Transverse colon (tissue), 3 donors: ENCODE measurements around the gene PTPRG.

Experiments
- EP300 ChIP-seq: sonication (generic); formaldehyde crosslinking; IDR thresholded peaks from one replicate; pipeline ENCODE4 v1.6.1; 2017; ENCODE audit warnings: antibody characterized with exemption, low read depth
- POLR2A ChIP-seq: fragments of 450-650 bp; IDR thresholded peaks from one replicate; pipeline ENCODE4 v1.6.1; 2016; ENCODE audit warnings: antibody characterized with exemption, mild to moderate bottlenecking, moderate library complexity
- TF ChIP-seq, protein P1 (sequence below), 5 experiments: fragments of 200-600 bp in 3 of 5; fragments of 450-650 bp in 2 of 5; sonication (generic) in 3 of 5; IDR thresholded peaks; 1 replicate in 2 of 5; 2 replicates in 3 of 5; pipeline ENCODE4 v1.5.1; 2016 to 2017; ENCODE audit warnings: antibody characterized with exemption in 5 of 5, inconsistent platforms in 3 of 5, mild to moderate bottlenecking in 2 of 5, moderate library complexity in 1 of 5

DNA sequence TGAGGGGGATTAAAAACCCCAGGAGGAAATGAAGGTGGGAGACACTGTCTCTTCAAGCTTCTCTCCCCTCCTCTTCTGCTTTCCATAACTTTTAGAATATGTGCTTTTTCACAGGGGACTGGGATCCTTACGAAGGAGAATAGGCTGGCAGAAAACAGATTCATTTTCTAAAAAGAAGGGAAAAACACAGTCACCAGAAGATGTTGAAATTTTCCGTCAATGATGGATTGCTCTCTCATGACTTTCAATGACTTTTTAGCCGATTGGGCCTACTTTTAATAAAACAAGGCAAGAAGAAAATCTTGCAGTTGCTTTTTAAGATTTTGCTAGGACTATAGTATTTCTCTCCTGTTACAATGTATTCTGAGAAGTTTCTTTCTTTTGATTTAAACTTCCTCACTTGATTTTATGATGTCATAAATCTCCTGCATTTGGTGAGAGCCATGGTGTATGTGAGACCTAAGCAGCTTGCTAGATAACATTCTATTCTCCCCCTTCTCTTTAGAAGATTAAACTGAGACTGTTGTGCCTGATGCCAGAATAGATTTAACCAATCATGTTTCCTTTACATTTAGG, 570.7 kb downstream of the PTPRG start:
- TF ChIP-seq, protein P1, sequence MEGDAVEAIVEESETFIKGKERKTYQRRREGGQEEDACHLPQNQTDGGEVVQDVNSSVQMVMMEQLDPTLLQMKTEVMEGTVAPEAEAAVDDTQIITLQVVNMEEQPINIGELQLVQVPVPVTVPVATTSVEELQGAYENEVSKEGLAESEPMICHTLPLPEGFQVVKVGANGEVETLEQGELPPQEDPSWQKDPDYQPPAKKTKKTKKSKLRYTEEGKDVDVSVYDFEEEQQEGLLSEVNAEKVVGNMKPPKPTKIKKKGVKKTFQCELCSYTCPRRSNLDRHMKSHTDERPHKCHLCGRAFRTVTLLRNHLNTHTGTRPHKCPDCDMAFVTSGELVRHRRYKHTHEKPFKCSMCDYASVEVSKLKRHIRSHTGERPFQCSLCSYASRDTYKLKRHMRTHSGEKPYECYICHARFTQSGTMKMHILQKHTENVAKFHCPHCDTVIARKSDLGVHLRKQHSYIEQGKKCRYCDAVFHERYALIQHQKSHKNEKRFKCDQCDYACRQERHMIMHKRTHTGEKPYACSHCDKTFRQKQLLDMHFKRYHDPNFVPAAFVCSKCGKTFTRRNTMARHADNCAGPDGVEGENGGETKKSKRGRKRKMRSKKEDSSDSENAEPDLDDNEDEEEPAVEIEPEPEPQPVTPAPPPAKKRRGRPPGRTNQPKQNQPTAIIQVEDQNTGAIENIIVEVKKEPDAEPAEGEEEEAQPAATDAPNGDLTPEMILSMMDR (IDR thresholded peaks at IDR 0.05) = no peak
- TF ChIP-seq EP300 (no peak), POLR2A (no peak)
